Cortex of kidney (tissue), 1 donor: ENCODE measurements around the gene PLXNA4.

Experiments used
- DNase-seq: peaks from one replicate; lab custom pipeline; 2025; lab: John Stamatoyannopoulos, UW

The PLXNA4 gene

DNA sequence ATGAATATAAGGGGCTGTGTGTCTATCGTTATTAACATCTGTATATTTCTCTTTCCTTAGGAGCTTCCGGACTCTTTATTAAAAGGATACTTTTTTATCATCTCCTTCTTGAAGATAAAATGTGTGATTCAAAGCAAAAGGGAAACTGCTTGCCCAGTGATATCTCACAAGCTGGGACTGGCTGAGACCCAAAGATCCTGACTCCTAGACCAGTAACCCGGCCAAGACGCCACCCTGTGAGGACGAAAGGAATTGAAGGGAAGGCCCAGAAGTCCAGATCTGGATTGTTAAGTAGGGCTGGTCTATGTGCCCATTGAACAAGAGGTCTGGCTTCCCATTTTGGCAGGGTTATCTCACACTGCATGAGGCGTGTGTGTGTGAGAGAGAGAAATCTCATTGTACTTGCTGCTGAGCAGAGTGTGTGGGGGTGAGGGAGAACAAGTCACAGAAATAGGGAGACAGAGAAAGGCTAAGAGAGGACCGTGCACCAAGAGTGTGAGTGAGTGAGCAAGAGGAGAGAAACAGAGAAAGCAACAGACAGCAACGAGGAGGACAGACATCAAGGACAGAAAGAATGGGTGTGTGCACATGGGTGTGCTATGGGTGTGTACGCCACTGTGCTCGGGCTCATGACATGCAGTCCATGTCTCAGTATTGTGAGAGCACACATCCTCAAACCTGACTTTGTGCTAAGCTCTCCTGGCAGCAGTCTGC, 75.4 kb downstream of the PLXNA4 start:
- DNase-seq, result no peak

DNA sequence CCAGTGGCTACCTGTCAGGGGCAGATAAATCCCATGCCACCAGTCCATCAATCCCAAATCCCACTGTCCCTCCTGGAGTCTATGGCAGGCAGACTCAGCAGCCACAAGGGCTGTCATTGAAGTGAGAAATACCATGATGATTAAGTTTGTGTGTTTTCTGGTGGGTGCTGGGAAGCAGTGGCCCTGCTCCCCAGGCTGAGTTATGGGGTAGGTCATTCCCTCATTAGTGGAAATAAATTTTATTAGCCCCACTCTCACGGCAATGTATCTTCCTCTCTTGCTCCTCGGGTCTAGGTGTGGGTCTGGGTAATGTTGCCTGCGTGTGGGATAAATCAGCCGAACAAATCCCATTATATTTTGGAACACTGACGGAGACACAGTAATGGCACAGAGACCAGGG, 76.8 kb downstream of the PLXNA4 start:
- no peak for DNase-seq

GRCh38 chr7:132499065-132499464, 77.2 kb downstream of the PLXNA4 start:
- no peak for DNase-seq

DNA sequence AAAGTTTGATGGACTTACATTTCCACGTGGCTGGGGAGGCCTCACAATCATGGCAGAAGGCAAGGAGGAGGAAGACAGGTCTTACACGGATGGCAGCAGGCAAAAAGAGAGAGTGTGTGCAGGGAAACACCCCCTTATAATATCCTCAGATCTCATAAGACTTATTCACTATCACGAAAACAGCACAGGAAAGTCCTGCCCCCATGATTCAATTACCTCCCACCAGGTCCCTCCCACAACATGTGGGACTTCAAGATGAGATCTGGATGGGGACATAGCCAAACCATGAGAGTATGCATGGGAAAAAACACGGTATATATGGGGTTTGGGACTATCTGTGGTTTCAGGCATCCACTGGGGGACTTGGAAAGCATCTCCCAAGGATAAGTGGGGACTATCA, 78.0 kb downstream of the PLXNA4 start:
- no peak for DNase-seq

- no peak for DNase-seq
Measured at GRCh38 chr7:132497098-132497497, 79.2 kb downstream of the PLXNA4 start.

GRCh38 chr7:132495936-132496335, 80.3 kb downstream of the PLXNA4 start:
- no peak for DNase-seq

DNA sequence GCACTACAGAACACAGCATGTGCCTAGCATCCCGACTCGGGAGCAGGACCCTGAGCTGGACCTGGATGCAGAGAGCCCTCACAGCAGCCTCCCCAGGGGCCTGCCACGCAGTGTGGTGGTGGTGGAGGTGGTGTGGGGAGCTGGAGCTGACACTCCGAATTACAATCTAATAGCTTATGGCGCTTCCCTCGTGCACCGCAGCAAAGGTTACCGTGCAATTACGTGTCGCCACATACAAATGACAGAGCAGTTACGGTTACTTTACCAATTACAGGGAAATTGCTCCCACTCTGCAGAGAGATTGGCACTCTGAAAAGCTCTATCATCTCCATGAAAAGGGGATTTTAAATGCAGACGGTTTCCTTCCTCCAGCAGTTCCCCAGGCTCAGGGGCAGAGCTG, 81.8 kb downstream of the PLXNA4 start:
- no peak for DNase-seq

- no peak for DNase-seq
Measured at GRCh38 chr7:132492823-132493445, 83.3 kb downstream of the PLXNA4 start.

- no peak for DNase-seq
Measured at GRCh38 chr7:132491391-132491945, 84.8 kb downstream of the PLXNA4 start.

GRCh38 chr7:132490474-132490873, 85.8 kb downstream of the PLXNA4 start:
- no peak for DNase-seq

DNA sequence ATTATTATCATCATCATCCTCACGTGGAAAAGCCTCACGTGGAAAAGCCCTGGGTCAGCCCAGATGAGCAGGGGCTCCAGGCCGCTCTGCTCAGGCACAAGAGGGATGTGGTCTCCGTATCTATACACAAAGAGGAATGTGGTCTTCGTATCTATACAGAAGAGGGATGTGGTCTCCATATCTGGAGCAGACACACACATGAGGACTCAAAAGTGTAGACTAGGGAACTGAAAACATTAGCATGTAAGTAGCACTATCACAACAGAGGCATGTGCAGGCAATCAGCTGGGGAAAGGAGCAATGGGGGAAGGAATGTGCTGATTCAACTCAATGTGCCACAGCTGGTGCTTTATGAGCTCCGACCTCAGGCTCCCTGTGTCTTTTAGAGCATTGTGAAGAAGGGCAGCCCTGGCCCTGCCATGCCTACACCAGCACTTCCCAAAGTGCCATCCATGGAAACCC, 86.5 kb downstream of the PLXNA4 start:
- no peak for DNase-seq

DNA sequence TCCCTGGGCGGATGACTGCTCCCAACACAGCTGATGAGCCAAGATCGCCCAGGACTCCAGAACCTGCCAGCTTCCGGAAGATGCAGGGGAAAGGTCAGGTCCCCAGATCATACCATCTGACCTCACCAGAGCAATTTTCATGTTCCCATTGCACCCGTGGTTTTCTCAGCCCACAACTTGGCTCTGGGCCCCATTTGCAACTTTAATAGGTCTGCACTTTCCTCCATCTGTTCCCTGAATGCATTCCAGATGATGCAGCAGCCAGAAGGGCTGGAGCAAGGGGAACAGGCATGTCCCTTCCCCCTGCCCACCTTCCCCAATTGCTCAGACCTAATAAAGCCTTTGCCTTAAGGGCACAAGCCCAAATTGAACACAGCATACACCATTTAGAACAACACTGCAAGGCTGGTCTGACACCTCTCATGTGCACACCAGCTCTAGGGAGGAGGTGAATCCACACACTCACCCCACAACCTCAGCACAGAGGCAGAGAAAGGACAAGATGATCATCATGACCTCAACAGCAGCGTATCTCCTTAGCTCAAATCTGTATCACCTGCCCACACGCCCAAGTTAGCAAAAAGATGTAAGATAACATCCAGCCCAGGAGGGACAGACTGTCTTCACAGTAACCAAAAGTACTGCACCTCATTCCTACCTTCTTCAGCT, 87.5 kb downstream of the PLXNA4 start:
- DNase-seq, result no peak

DNA sequence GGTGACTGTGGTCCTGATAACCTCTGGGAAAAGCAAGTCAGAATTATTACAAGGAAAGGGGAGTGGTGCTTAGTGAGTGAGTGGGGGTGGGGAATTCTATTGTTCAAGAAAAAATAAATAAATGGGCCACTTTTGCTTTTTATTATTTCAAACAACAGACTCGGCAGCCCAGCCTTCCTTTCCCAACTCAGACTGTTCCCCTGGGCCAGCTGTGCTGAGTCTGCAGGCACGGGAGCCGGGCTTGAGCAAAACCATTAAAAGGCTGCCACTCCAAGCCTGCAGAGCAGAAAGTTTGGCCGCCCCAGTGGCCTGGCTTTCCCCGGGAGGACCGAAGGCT, 90.0 kb downstream of the PLXNA4 start:
- no peak for DNase-seq

DNA sequence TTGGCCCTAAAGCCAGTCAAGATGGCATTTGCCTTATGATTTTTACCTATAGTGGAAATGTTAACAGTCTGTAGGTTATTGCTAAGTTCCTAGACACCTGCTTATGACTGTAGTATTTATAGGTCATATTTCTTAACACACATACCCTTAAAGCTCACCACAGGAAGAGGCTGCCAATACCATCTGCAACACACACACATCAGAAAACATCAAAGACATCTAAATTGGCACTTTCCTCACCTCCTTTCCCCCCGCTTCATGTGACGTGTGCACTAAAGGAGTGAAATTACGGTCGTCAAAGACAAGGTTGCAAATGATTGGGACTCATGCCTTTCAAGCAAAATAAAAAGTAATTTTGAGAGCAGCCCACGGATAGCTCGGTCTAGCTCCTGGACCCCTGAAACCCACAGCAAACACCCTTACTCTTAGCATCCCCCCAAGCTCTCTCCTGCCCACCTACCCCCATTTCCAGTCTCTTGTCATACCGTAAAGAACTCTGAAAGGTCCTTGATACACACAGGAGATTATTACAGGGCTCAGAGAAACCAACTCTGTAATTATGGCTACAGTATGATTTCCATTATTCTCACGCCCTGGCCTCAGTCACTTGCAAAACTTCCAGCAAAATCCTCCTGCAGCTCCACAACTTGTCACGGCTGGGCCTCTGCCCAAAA, 90.5 kb downstream of the PLXNA4 start:
- no peak for DNase-seq

- DNase-seq, result no peak
Measured at GRCh38 chr7:132485136-132485535, 91.1 kb downstream of the PLXNA4 start.

GRCh38 chr7:132482866-132483265, 93.4 kb downstream of the PLXNA4 start:
- no peak for DNase-seq

DNA sequence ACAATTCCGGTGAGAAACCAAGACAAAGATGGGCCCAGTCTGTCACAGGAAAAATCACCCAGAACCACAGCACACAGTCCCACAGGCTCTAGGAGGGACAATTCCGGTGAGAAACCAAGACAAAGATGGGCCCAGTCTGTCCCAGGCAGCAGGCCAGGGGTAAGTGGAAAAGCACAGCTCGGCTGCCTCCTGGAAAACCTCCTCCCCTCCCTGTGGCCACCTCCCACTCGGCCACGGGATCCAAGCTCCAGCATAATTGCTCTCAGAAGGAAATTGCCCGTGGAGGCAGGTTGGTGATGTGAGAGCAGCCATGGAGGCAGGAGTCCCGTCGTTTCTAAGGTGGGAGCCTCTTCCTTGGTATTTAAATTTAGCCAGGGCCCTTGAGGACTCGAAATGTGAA, 95.7 kb downstream of the PLXNA4 start:
- DNase-seq, result no peak

GRCh38 chr7:132476541-132476940, 99.7 kb downstream of the PLXNA4 start:
- no peak for DNase-seq

- DNase-seq, result no peak
Measured at GRCh38 chr7:132475669-132476116, 100.6 kb downstream of the PLXNA4 start.

- DNase-seq, result no peak
Measured at GRCh38 chr7:132475037-132475668, 101.1 kb downstream of the PLXNA4 start.

DNA sequence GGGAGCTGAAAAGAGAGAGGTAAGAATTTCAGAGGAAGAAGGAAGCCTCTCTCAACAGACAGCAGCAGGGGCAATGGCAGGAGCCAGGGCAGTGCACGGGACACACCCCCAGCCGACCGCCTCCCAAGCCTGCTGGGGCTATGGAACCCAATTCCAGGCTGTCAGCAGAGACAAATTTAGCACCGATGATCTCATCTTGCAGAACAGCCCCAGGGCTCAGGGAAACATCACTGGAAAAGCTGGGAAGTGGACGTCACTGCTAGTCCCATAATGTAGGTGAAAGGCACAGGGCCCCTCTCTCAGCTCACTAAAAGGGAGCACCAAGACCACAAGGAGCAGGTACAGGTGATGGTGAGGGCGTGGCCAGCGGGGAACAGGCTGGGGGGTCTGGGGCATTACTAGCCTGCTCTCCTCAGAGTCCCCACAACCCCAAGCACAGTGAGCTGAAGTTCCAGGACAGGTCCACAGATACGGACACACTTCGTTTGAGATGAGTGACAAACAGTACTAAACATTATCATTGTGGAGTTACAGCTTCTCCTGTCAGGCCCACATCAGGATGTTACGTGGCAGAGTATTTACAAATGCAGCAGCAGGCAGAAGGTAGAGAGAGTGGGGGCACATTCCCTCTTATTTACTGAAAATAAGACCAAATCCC, 103.7 kb downstream of the PLXNA4 start:
- no peak for DNase-seq
